GM18519 (cell line): ENCODE results near the gene PTPRD.

Experiments used
- ATAC-seq: cut with Tn5 transposase; IDR thresholded peaks from one replicate; pipeline ENCODE4 v1.9.1; 2021; ENCODE audit warnings: mild to moderate bottlenecking, moderate library complexity; ENCODE audit not compliant: unreplicated experiment, low FRiP score

The PTPRD gene

DNA sequence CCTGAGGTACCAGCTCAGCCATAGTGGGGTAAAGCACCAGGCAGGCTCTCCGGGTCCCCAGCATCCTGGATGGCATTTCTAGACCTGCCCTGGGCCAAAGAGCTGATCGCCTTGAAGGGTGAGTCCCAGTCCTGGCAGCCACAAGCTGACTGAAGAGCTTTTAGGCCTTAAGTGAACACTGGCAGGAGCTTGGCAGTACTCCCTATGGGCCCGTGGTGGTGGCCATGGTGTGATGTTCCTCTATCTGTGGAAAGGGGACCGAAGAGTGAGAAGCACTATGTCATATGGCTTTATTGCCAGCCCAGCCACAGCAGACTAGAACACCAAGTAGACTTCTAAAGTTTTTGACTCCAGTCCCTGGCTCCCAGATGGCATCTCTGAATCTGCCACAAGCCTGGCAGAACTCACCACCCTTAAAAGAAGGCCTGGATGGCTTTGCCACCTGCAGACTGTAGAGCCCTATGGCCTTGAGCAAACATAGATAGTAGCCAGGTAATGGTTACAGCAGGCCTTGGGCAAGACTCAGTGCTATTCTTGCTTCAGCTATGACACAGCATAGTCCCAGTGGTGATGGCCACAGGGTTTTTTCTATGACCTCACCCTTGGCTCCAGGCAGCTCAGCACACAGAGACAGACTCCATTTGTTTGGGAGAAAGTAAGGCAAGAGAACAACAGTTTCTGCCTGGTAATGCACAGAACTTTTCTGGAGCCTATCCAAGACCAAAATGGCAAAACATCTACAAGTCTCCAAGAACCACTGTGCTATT, 2011.7 kb downstream of the PTPRD start:
- no peak for ATAC-seq

DNA sequence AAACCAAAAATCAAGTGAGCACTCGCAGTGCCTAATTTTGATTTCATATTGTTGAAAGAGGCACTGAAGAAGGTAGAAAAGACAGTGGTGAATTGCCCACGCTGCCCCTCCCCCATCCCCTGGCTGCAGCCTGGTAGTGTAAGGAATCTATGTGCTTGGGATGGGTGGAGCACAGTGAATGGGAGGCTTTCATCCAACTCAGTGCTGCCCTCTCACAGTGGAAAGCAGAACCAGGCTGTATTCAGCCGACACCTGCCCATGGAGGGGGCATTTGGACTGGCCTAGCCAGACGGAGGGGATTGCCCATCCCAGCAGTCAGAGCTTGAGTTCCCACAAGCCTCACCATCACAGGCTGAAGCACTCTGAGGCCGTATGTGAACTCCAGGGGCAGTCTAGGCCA, 2012.9 kb downstream of the PTPRD start:
- ATAC-seq, result no peak

DNA sequence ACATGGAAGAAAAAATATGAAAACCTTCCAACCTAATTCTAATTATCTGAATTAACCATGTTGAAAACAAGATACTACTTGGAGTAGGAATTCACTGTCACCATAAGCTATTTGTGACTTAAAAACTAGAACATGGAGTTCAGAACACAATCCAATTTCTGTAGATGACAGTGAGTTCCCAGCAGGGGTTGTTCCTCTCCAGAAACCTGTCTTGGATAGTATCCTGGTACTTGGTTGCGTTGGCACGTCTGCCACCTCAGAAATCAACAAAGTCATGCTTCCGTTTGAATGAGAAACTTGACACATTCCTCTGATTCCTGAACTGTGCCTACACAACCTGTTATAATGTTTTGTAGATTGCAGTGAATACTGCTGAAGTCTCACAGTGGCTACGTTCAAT, 2023.3 kb downstream of the PTPRD start:
- no peak for ATAC-seq

DNA sequence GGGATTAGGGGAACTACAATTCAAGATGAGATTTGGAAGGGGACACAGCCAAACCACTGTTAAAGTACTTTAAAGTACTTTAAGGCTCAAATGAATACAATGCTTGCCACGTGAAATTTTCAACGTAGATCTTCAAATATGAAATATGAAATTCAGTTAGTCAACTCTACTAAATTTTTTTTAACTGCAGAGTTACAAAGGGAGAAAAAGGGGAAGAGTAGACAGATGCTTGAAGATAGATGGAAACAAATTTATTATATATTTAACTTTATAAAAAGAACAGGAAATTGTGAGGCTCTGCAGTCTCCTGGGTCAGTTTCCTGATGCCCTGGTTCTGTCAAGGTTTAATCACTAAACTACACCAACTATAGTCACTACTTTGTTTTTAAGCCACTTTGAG, 2027.8 kb downstream of the PTPRD start:
- ATAC-seq, result no peak

DNA sequence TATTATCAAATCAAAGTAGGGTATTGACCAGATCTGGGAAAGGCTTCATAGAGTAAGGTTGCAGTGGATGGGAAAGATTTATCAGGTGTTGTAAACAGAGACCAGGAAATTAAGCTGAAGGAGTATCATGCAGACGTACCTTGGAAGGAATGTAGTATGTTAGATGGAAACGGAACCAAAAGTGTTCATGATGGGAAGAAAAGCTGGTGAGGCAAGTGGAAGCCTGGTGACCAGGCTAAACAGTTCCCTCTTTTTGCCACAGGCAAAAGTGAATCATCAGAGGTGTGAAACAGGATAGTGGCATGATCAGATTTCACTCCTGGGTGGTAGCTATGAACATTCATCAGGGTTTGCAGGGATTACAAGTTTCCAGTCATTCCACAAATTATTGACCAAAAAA, 2033.1 kb downstream of the PTPRD start:
- ATAC-seq, result no peak

DNA sequence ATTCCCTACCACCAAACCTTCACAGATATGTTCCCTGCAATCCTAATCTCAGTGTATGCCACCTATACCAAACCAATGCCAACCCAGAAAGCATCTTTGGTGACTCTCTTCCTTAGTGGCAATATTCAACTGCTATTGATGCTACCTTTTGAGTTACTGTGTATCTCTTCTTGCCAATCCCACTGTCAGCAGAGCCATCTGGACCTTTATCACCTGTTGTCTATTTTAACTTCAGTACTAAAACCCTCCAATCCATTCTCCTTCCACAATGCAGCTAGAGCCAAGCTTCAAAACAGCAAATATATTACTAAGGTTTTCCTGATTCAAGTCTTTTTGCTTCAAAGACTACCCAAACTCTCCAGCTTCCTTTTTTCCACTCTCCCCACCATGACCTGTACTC, 2036.1 kb downstream of the PTPRD start:
- ATAC-seq, result no peak

DNA sequence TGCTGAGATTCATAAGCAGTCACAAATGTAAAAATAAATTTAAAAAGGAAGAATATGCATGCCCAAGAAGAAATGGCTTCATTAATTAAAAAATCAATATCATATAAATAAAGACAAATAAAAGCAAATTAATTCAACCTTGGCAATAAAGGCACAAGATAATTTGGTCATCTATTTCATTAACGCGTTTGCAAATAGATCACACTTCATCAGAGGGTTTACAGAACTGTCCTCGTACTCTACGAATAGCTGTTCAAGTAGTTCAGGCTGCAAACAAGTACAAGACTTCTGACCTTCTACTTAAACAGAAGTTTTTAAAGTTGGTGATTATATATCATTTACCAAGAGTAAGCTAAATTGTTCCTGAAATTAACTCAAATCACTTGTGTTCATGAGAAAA, 2038.0 kb downstream of the PTPRD start:
- no peak for ATAC-seq

DNA sequence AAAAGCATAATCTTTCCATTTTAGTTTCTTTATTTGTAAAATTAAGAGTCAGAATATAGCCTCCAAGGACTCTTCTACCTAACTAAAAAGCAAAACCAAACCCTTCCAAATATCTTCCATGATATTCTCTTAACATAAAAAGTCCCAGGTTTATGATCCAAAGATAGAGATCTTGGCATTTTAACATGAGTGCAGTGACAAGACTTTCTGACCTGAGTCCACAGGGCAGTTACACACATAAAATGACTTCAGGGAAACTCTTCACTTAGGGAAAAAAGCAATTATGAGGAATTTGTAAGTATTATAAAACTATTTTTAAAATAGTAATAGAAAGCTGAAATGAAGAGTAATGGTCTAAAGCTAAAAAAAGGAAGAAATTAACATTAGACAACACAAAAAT, 2040.6 kb downstream of the PTPRD start:
- ATAC-seq, result no peak

DNA sequence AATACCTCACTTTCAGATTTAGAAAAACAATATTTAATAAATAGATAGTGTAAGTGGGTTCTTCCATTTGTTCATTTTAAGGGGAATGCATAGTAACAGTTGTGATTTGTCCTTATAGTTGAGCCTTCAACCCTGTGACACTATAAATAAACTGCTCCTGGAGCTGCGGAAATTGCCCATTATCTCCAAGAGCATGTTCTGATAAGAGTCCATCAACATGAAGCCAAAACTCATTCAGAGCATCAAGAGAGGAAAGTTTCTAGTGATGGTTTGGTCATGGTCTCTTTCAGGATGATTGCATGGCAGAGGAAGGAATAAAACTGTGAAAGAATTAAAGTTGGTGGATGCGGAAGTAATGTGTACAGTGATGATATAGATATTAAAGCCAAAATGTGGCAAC, 2041.2 kb downstream of the PTPRD start:
- no peak for ATAC-seq

DNA sequence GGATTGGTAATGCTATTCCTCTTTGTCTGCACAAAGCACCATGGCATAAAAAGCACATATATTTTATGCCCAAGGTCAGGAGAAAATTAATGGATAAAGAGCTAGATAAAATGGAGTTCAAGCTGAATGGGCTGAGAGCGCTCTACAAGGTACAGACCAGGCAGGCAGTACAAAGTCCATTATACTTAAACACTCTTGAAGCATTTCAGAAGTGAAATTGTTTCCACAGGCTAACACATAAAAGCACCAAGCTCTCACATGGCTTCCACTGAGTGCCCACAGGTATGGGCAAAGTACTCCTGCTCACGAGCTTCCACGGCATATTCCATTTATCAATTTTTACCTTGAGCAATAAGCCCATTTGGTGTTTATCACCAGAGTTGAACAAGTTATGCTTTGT, 2042.0 kb downstream of the PTPRD start:
- no peak for ATAC-seq

DNA sequence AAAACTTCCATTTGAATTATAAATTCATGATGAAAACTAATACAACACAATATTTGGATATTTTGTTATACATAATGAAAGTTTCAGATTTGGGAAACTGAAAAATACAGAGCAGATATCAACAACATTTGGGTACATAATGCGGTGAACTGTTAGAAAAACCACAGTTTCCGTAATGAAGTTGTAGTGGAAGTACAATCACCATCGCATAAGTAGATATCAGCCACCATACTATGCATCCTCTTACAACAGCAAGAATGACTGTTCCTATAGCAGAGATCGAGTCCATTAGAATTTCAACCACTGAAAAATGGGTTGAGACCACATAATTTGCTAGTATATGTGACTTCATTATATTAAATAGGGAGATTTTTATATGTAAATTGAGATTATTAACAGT, 2043.0 kb downstream of the PTPRD start:
- ATAC-seq, result no peak

DNA sequence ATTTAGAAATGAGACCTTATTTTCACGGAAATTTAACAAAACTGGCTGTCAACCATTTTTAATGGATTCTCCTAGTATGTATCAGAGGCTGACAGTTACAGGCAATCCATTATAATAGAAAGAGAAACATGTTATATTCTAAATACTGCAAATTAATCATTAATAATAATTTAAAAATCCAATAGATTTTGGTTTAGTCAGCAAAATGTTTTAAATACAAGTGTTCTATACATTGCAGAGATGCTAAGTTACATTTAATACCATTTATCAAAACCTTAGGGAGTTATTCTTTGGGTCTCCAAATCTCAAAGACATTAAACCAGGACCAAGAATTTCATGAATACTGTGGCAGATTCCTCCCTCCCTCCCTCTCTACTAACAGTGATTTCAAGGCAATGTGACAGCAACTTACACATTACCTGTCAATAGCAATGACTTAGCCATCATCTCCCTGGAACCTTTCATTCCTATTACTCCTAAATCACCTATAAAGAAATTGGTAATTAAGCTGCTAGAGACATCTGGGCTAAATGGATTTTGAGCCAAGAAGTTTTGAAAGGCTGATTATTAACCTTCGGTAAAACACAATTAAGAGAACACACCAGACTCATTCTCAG, 2044.7 kb downstream of the PTPRD start:
- no peak for ATAC-seq

DNA sequence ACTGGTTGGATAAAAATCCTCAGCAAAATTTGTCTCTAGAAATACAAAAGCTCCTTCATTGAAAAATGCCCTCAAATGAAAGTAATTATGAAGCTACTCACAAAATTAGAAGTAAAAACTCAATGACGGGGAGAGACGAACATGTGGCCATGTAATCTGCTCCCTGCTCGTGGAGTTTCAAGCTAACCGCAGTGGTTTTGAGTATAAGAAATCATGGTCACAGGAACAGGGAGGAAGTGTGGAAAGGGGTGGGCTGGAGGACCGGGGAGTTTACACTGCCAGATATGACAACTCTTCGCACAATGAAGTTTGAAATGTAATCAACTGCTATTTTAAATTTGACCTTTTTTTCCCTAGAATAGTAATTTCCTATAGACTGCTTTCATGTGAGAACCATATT, 2047.8 kb downstream of the PTPRD start:
- no peak for ATAC-seq

DNA sequence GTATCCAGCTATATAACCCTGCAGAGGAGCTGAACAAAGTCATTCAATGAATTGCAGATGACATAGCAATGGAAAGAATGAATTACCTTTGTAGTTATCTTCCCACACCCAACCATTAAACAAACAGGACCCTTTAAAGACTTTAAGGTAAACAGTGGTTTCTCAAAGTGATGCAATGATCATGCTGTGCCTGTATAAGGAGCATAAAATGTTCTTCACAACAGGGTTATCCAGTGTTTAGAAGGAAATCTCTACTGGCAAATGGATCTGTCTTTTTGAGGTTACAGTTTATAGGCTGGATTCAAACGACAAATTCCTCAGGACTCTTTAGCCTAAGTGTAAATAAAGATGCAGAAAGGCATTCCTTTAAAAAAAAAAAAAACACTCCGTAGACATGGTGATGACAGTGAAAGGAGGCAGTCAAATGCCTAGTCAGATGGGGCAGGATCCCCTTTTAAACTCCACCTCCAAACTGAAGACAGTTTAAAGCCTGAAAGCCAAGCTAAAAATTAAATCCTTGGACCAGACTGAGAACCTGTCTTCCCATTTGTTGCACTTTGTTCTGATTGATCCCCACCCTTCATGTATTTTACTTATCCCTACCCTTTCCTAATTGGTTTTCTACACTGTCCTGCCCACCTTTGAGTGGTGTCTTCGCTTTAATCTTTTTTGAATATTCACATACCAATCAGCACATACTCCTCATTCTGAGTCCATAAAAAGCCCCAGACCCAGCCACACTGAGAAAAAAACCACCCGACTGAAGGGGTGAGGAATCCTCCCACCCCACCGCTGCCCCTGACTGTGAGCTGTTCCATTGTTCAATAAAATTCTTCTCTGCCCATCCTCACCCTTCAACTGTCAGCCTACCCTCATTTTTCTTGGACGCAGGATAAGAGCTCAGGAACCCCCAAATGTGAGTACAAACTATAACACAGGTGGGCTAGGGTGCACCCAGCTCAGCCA, 2052.0 kb downstream of the PTPRD start:
- no peak for ATAC-seq

DNA sequence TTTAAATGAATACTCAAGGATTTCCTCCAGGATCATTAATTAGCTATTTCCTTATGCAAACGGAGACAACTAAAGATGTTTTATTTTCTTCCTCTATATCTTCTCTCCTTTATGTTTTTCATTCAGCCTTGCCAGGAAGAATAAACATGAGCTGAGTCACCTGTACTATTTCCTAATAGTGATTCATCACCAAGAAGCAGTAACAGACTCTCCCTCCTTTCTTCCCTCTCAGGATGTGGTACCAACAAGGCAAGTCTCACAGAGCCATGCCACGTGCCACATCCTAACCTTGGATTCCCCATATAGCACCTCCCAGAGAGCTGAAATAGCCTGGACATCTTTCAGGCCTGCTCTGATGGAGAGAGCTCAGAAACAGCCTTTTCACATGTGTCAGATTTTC, 2054.6 kb downstream of the PTPRD start:
- ATAC-seq, result no peak

DNA sequence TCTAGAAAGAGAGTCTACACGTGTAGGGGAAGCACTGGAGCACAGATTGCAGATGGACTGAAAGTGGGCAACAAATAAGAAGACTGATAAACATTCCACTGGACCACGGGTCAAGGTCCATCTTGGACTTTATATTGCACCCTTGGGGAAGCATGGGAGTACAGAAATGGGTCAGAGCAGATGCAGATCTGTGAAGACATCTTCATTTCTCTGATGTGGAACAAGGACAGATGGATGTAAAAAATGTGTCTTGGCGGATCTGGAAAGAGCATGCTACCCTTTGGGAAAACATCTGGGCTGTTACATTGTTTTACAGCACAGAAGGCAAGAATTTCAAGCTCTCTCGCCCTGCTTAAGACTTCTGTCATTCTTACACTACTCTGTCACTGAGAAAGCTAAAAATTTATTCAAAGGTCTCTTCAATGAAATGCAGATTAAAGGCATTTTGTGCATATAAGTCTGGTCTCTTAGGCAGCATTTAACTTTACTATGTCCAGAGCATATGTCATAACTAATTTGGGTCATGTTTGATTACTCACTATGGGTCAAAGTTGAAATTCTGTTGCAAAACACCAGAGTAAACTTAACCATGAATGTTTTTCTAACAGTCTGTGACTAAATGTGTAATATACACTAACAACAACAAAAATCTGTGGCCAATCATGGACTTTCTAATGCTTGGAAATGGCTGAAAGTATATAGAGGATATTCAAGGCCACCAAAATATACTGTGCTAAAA, 2056.9 kb downstream of the PTPRD start:
- no peak for ATAC-seq

DNA sequence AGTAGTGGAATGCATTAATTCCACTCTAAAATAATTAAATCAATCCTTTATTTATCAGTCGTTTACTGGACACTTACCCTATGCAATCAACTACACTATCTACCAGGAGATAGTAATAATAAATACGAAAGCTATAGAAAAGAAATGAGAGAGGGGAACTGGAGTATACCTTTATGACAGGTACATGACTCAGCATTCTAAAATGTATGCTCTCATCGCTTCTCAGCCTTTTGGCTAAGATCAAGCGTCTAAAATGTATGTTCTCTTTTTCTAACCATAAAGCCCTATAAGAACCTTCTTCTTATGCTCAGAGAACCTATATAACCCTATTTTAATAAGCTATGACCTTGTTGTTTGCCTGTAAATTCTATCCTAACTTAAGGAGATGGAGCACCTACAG, 2059.4 kb downstream of the PTPRD start:
- ATAC-seq, result no peak

DNA sequence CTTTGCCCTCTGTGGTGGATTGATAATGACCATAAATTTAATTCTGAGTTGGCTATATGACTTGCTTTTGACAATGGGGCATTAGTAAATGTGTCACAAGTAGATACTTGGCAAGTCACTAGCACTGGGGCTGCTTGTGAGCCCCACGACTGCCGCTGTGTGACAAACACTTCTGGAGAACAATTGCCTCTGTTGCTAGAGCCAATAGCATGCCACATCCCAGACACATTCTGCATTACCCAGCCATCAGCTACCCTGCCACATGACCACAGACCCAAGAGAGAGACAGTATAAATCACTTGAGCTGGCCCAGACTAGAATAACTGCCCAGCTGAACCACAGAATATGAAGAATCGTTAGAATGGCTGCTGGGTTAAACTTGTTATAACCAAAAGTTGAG, 2060.1 kb downstream of the PTPRD start:
- no peak for ATAC-seq

DNA sequence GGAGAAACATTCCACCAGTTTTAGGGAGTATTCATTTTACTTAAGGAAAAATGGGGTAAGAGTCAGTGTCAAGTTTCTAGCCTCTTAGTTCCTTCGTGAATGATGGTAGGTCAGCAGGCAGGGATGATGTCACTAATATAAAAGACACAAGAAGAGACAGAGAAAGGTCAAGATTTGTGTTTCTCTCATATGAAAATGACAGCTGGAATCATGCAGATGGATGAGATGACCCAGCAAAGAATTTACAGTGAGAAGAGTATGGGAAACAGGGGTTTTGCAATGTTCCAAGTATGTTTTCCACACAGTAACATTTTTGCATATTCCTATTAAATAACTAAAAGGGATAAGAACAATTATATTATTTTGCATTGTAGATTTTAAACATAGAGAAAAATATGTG, 2063.6 kb downstream of the PTPRD start:
- ATAC-seq, result no peak

DNA sequence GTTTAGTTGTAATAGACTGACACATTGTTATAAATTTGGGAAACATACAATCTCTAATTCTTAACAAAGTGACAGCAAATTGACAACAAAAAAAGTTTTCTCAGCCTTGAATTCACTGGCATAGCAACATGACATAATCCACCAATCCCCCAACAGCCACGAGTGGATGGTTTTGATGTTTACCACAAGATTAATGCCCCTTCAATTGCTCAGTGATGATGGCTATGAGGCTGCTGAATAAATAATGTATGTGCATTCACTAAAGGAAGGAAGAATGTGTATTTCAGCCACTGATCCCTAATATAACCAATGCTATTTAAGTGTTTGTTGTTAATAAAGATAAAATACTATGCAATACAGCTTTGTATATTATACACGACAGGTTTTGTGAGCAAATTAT, 2069.6 kb downstream of the PTPRD start:
- ATAC-seq, result no peak

DNA sequence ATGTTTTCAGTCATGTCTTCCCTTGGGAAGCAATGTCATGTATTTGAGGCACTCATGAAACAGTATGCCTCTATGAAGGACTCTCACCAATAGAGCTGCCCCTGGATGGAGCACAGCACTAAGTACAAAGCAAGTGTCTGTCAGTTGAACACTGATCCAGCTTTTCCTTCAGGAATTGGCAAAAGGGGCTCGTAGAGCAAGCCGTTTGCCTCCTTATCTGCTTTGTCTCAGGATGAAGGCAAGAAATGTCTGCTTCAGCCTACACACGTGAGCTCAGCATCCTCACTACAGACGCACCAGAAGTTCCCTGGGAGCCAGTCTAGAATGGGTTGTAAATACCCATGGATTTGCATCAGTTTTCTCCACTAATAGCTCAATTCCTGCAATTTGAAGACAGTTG, 2070.3 kb downstream of the PTPRD start:
- no peak for ATAC-seq
